ENCODE results near the gene MUC7. TPM values are rescaled to one million over a fixed set of nuclear protein-coding genes. Genes with fewer than 3 reads are reported as not detected.

The MUC7 gene
- polyA plus RNA-seq, 4 donors = 0.20 to 0.24 TPM; not detected in 2

DNA sequence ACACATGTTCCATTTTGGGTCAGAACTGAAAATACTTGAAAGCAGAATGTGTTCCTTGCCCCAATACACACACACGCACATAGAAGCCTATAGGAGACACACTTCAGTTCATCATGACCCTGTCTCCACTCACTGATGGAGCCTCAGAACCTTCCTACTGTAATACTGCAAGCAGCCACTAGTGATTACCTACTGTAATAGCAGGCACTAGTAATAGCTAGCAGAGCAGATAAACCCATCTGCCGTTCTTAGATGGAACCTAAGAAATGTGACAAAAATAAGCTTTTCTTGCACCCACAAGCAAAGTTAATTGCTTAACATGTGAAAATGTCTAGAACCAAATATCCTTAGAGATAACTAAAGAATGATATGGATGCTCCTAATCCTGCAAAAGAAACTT is 60.0 kb downstream of the MUC7 start:
- no peak for DNase-seq (ENCODE audit: low read depth in 4 of 4, low spot score in 3 of 4)

Other genes with a start within 250 kb of the MUC7 start
- 1 to 10 TPM in 2 of 4 donors, under 1 TPM in 1, not detected in 1; 0.37 to 1.8 (median 1.3) TPM for gene FDCSP, start 246.1 kb upstream of the MUC7 start, polyA plus RNA-seq (ENCODE audit: insufficient read length in 4 of 4)
- gene CSN3, start 229.6 kb upstream of the MUC7 start, polyA plus RNA-seq (ENCODE audit: insufficient read length in 4 of 4) = not detected
- under 1 TPM in 1 of 4 donors, not detected in 3; 0.32 TPM for gene CABS1, start 137.2 kb upstream of the MUC7 start, polyA plus RNA-seq (ENCODE audit: insufficient read length in 4 of 4)
- gene SMR3A, start 111.4 kb upstream of the MUC7 start, polyA plus RNA-seq (ENCODE audit: insufficient read length in 4 of 4) = not detected
- gene SMR3B, start 89.1 kb upstream of the MUC7 start, polyA plus RNA-seq (ENCODE audit: insufficient read length in 4 of 4) = not detected
- not detected for gene OPRPN, start 74.3 kb upstream of the MUC7 start, polyA plus RNA-seq (ENCODE audit: insufficient read length in 4 of 4)
- gene AMTN, start 46.4 kb downstream of the MUC7 start, polyA plus RNA-seq (ENCODE audit: insufficient read length in 4 of 4) = not detected
- 1 to 10 TPM in 2 of 4 donors, under 1 TPM in 2; 0.20 to 1.5 (median 1.2) TPM for gene AMBN, start 120.1 kb downstream of the MUC7 start, polyA plus RNA-seq (ENCODE audit: insufficient read length in 4 of 4)
- gene ENAM, start 156.5 kb downstream of the MUC7 start, polyA plus RNA-seq (ENCODE audit: insufficient read length in 4 of 4) = 1 to 10 TPM; 1.2 to 6.0 (median 4.9) TPM
- gene JCHAIN, start 194.3 kb downstream of the MUC7 start, polyA plus RNA-seq (ENCODE audit: insufficient read length in 4 of 4) = 1 to 10 TPM in 2 of 4 donors, under 1 TPM in 2; 0.45 to 1.5 (median 1.1) TPM
- gene UTP3, start 216.3 kb downstream of the MUC7 start, polyA plus RNA-seq (ENCODE audit: insufficient read length in 4 of 4) = 10 to 100 TPM; 27.9 to 48.7 (median 44.3) TPM
- 100 to 1,000 TPM in 2 of 4 donors, 10 to 100 TPM in 2; 71.1 to 180 (median 99.9) TPM for gene RUFY3, start 249.8 kb downstream of the MUC7 start, polyA plus RNA-seq (ENCODE audit: insufficient read length in 4 of 4)